ENCODE results near the gene LRRK2.
"Not testable (repeated sequence)": the region's sequence is repeated elsewhere in the genome, so short reads cannot be mapped to it uniquely, and the experiment has no call there.

The LRRK2 gene

DNA sequence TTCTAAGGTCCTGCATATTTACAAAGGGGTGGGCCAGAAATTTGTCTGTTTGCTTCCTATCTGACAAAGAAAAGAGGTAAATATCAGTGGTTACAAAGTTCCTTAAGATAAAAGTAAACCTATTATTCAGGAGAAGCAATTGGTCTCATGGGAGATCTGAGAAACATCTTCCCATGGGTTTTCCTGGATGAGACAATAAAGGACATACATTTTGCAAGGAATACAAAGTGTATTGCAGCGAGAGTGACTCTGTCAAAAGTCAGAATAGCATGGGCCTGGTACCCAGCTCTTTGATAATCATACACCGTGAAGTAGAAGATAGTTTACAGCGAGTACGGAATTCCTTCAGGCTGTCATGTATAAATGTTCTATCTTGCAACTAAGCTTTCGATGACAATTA lies 14.2 kb downstream of the LRRK2 start:
- H3K27ac ChIP-seq = no peak overlapping the region
- TF ChIP-seq, protein P1, sequence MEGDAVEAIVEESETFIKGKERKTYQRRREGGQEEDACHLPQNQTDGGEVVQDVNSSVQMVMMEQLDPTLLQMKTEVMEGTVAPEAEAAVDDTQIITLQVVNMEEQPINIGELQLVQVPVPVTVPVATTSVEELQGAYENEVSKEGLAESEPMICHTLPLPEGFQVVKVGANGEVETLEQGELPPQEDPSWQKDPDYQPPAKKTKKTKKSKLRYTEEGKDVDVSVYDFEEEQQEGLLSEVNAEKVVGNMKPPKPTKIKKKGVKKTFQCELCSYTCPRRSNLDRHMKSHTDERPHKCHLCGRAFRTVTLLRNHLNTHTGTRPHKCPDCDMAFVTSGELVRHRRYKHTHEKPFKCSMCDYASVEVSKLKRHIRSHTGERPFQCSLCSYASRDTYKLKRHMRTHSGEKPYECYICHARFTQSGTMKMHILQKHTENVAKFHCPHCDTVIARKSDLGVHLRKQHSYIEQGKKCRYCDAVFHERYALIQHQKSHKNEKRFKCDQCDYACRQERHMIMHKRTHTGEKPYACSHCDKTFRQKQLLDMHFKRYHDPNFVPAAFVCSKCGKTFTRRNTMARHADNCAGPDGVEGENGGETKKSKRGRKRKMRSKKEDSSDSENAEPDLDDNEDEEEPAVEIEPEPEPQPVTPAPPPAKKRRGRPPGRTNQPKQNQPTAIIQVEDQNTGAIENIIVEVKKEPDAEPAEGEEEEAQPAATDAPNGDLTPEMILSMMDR (conservative IDR thresholded peaks at IDR 0.05) = no peak

DNA sequence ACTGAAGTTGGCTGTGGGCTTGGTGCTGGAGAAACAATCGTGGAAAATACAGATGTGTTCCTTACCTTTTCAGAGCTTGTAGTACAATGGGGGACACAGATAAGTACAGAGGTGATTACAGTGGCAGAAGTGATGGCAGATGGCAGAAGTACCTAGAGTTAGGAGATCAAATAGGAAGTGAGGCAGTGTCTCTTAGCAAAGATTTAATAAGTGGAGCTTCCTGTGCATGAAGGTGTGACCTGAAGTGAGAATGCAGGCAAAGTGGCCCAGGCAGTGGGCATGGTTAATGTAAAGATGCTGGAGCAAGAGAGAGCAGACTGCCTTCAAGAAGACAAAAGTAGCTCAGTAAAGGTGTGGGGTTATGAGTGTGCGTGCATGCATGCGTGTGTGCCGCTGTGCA lies 16.0 kb downstream of the LRRK2 start:
- TF ChIP-seq, protein P1 (conservative IDR thresholded peaks at IDR 0.05) = no peak
- H3K27ac ChIP-seq = no peak overlapping the region

DNA sequence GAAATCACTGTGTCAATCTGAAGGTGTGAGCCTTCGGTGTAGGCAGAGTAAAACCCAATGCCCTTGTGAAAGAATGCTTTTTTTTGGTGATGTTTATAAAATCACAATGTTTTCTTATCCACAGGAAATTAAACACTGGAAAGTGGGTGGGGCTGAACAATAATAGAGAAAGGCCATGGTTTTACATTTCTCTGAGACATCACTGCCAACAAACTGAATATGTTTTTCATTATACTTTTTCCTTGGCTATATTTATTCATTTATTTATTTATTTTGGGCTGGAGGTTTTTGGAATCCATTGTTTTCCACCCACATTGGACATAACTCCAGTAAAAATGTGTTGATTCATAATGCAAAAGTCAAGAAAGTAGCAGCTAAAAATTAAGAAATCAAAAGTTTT lies 16.9 kb downstream of the LRRK2 start:
- TF ChIP-seq, protein P1 (conservative IDR thresholded peaks at IDR 0.05) = no peak
- H3K27ac ChIP-seq = no peak overlapping the region

DNA sequence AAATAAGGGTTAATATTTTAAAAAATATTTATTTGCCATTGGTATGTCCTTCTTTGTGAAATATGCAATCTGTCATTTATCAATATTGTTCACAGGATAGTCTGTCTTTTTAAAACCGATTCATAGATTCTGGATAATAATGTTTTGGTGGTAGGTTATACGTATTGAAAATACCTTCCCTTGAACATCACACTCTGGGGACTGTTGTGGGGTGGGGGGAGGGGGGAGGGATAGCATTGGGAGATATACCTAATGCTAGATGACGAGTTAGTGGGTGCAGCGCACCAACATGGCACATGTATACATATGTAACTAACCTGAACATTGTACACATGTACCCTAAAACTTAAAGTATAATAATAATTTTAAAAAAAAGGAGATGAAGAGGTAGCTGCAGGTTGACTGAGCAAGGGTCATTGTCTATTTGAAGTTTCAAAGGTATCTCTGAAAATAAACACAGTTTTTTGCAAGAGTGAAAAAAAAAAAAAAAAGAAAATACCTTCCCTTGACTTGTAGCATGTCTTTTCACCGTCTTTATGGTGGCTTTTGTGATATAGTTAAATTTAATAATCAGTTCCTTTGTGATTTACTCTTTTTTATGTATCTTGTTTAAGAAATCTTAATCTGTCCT lies 19.8 kb downstream of the LRRK2 start:
- H3K27ac ChIP-seq = not testable (repeated sequence)

DNA sequence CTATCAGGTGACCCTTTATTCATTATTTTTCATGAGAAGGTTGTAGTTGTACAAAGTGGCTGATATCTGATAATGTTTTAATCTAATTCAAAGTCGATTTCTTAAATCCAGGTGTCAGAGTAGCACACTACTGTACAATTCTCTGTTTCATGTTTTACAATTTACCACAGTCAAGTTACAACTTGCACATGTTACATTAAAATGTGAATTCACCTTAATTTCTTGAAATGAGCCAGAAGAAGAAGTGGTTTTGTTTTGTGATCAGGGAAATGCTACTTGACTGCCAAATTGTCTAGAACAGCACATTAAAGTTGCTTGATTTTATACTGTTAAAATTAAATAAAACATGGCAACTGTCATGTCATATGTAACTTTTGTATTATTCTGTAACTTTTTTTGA lies 23.2 kb downstream of the LRRK2 start:
- TF ChIP-seq, protein P1 (conservative IDR thresholded peaks at IDR 0.05) = no peak

DNA sequence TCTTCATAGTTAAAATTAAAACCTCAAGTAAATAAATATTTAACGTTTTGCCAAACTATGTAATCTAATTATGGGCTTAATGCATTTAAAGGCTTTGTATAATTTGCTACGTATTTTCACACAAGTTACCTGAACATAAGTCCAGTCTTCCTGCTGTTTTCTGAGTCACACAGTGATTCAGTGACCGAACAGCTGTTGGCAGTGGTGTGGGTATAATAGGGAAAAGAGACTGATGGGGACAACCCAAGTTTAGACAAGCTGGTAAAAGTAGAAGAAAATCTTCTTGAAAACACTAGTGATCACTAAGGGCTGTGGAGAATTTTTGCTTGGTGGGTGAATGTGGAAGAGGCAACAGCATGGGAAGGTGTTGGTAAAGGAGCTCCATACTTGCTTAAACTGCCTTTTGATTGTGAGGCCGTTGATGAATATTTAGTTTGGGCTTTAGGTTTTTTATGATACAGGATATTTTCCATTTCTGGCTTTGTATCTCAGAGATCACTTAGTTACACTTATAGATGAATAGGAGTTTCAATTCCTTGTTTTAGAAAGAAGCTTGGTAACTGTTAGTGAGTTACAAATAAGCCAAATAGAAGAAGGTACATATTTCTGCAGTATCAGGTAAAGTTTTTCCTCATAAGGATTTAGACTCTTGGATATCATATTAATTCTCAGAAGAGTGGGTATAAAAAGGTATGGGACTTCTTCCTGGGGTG lies 23.9 kb downstream of the LRRK2 start:
- no peak overlapping the region for H3K27ac ChIP-seq
- TF ChIP-seq, protein P1 (conservative IDR thresholded peaks at IDR 0.05) = no peak

More for the DNA sequence above, 23.2 kb downstream of the LRRK2 start:
- H3K27ac ChIP-seq = no peak overlapping the region

DNA sequence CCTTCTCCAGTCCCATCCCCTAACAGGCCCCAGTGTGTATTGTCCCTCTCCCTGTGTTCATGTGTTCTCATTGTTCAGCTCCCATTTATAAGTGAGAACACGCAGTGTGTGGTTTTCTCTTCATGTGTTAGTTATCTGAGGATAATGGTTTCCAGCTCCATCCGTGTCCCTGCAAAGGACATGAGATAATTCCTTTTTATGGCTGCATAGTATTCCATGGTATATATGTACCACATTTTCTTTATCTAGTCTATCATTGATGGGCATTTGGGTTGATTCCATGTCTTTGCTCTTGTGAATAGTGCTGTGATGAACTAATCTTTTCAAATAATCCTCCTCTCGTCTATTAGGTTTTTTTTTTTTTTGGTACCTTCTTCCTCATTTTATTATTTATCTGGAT lies 25.9 kb downstream of the LRRK2 start:
- not testable (repeated sequence) for H3K27ac ChIP-seq

DNA sequence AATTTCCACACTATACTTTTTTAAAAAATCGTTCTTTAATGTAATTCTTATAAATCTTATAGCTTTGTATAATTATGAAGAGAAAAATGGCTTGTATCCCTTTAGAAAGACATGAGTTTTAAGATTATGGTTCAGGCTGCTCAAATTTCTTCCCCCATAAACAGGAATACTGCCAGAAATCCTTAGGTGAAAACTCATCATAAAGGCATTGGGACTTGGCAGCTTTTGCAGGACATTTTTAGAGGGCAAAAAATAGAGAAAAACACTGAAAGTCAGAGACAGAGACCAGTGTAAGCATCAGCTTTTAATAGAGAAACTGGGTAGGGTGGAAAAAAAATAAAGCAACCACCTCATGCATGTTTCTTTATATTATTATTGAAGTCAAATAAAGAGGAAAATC lies 29.1 kb downstream of the LRRK2 start:
- H3K27ac ChIP-seq = no peak overlapping the region
- TF ChIP-seq, protein P1 (conservative IDR thresholded peaks at IDR 0.05) = no peak

Data from VCaP (cell line).